Astrocyte of the cerebellum (primary cell): ENCODE measurements around the gene CEACAM7.

Experiments used
- DNase-seq: peaks from one replicate; pipeline ENCODE4 v3.0.0-alpha.2; 2011; ENCODE audit warnings: low read depth
- H3K4me3 ChIP-seq: 2 replicates; pipeline ENCODE4 v1.5.1; 2011; ENCODE audit warnings: mild to moderate bottlenecking, low read depth, low read length, moderate library complexity
- CTCF ChIP-seq: IDR thresholded peaks from 2 replicates; pipeline ENCODE4 v1.5.1; 2012; ENCODE audit warnings: low read length, low read depth, moderate library complexity, mild to moderate bottlenecking; ENCODE audit errors: missing control alignments
- in situ Hi-C: cut with HindIII; loops from 2 replicates; pipeline ENCODE4 v1.10.0; 2017; ENCODE audit warnings: low sequenced_read_pairs

Gene CEACAM7

GRCh38 chr19:41707871-41708371 is 19.9 kb upstream of the CEACAM7 start:
- DNase-seq: no peak
- in situ Hi-C loops: no loop called here
- H3K4me3 ChIP-seq: no peak overlapping the region
- TF ChIP-seq CTCF: no peak

GRCh38 chr19:41707502-41707812 is 19.4 kb upstream of the CEACAM7 start:
- H3K4me3 ChIP-seq: no peak overlapping the region
- in situ Hi-C loops: no loop called here
- no peak for TF ChIP-seq CTCF
- DNase-seq: no peak

- peak; percentile 29 for TF ChIP-seq CTCF
- no peak overlapping the region for H3K4me3 ChIP-seq
- DNase-seq: no peak
- in situ Hi-C loops: no loop called here
Measured at GRCh38 chr19:41706741-41707501, 18.9 kb upstream of the CEACAM7 start.

- H3K4me3 ChIP-seq: no peak overlapping the region
- DNase-seq: no peak
- in situ Hi-C loops: no loop called here
- no peak for TF ChIP-seq CTCF
Measured at GRCh38 chr19:41705393-41706174, 17.5 kb upstream of the CEACAM7 start.

GRCh38 chr19:41703602-41704293 is 15.7 kb upstream of the CEACAM7 start:
- no peak for TF ChIP-seq CTCF
- in situ Hi-C loops: no loop called here

GRCh38 chr19:41702171-41702651 is 14.1 kb upstream of the CEACAM7 start:
- in situ Hi-C loops: no loop called here
- no peak overlapping the region for H3K4me3 ChIP-seq
- no peak for DNase-seq
- no peak for TF ChIP-seq CTCF

More at GRCh38 chr19:41703602-41704293, 15.7 kb upstream of the CEACAM7 start:
- H3K4me3 ChIP-seq: no peak overlapping the region
- DNase-seq: no peak
